Activated effector memory CD4-positive, alpha-beta T cell treated with anti-CD3 and anti-CD28 coated beads, Interleukin-2, amount 50 U/mL, for 16 hours (primary cell): ENCODE data around the gene GBA3.

Source experiments
- DNase-seq: peaks from one replicate; pipeline ENCODE4 v3.0.0-alpha.2; 2020

GBA3 gene

DNA sequence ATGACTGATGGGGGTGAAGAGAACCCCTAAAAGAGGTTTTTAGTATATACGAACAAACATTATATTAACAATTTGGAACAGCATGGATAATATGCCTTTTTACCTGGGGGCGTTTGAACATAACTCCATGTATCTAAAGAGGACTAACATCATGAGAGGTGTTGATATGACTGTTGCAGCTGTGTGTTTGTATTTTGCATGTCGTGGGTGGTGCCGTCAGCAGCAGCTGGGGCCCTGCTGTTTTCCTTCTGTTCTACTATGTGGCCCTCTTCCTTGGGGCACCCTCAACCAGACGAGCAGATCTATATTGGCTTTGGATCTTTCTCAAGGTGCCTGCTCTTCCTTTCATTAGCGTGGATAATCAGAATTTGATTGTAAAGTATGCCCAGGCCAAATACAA lies 11.2 kb downstream of the GBA3 start:
- no peak for DNase-seq

DNA sequence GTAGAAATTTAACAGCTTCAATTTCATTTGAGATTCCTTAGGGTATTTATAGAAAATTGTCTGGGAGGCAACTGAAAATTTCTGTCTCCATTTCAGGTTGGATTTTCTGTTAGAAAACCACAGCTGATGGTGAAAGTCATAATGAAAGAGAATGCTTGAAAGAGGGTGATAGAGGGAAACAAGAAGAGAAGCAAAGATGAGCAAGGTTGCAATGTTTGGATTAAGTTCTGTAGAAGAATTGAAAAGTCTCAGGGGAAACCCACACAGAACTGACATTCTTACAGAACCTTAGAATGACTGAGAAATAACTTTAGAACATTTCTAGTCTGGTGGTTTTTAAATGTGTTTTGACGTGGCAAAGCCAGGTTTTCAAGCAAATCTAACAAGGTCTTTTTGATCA lies 14.7 kb downstream of the GBA3 start:
- no peak for DNase-seq

DNA sequence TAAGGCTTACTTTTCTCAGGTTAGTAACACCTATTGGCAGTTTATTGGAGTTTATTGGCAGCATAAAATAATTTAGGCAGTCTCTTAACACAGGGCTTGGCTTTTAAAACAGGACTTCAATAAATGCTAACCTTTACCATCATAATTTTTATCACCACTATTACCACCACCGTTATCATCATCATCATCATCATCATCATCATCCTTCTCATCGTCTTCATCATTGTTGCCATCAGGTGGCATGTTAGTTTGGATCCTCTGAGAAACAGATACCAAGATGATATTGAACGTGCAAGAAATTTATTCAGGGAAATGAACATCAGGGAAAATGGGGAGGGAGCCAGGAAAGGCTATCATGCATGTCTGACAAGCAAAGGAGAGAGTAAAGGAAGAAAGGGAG lies 16.2 kb downstream of the GBA3 start:
- DNase-seq, result no peak

GRCh38 chr4:22712105-22712504 lies 19.4 kb downstream of the GBA3 start:
- no peak for DNase-seq

DNA sequence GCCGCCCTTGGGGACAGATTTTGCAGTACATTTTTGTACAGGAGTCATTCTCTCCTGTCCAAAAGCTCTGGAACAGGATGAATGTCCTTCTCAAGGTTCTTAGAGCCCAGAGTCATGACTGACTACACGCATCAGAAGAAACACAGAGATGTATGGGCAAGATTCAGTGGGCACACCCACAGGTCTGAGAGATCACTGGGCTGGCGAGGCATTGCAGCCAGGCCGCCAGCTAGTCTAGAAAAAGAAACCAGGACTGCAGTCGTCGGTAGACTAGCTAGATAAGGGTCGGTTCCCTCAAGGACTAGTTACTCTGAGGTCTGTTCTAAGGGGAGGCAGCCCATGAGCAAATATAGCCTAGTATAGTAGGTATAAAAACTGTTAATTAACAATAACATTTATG lies 19.8 kb downstream of the GBA3 start:
- DNase-seq, result no peak

GRCh38 chr4:22713841-22714240 lies 21.1 kb downstream of the GBA3 start:
- no peak for DNase-seq

GRCh38 chr4:22719218-22719617 lies 26.5 kb downstream of the GBA3 start:
- DNase-seq, result no peak

- no peak for DNase-seq
Measured at GRCh38 chr4:22720091-22720490, 27.4 kb downstream of the GBA3 start.

DNA sequence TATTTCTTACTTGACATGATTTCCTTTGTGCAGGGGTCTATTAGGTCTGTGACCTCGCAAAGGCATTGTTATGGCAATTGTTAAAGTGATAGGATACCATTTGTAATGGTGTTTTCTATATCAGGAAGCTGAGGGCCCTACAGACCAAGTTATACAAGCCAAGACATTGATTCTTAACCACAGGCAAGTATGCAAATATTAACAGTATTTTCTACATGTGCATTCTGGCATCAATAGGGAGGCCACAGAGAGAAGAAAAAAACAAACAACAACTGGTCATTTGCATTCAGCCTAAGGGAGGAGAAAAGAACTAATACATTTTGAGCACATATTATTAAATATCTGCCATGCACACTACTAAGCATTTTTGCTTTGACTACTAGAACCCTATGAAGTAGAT lies 28.5 kb downstream of the GBA3 start:
- no peak for DNase-seq

DNA sequence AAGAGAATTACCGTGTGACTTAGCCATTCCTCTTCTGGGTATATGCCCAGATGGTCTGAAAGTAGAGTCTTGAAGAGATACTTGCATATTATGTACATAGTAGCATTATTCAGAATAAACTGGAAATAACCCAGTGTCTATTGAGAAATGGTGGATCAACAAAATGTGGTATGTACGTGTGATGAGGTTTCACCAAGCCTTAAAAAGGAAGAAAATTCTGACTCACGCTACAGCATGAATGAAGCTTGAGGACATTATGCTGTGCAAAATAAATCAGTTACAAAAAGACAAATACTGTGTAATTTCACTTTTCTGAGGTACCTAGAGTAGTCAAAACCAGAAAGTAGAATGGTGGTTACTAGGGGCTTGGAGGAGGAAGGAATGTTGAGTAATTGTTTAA lies 37.3 kb downstream of the GBA3 start:
- DNase-seq, result no peak

DNA sequence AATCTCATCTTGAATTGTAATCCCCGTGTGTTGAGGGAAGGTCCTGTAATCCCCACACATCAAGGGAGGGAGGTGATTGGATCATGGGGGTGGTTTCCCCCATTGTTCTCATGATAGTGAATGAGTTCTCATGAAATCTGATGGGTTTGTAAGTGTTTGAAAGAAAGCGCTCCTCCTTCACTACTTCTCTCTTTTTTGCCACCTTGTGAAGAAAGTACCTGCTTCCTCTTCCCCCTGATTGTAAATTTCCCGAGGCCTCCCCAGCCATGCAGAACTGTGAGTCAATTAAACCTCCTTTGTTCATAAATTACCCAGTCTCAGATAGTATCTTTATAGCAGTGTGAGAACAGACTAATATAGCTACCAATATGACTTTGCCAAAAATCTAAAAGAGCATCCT lies 41.1 kb downstream of the GBA3 start:
- DNase-seq, result no peak

- DNase-seq, result no peak
Measured at GRCh38 chr4:22736912-22737311, 44.2 kb downstream of the GBA3 start.

DNA sequence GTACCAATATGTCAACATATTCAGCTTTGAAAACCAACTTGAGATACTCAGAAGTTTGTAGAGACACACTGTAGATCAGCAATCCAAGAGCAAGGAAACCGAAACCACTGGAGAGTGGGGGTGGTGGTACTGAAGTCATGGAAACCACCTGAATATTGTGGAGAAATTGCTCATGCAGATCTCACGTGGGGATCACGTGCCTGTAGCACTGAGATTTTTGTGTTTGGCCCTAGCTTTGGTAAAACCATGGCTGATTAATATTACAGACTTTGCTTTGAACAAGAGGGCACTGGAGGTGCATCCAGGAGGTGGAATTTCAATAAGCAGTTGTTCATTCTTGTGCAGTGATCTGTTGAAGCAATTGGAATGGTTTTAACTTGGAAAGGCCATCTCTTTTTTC lies 47.2 kb downstream of the GBA3 start:
- no peak for DNase-seq

DNA sequence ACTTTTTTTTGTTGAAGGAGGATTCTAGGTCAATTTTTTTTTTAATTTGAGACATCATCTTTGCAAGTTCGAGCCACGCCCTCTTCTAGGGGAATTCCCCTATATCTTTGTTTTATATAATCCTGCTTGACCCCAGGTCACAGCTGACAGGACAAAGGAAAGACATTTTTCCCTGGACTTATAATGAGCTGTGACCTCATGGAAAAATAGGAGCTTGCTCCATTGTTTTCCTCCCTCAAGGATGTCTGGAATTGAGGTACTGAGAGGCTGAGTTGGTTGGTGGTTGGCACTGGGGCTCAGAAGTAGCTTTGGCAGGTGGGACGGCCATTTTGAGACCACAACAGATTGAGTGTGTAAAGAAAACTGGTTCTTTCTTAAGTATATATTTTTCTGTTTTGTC lies 49.0 kb downstream of the GBA3 start:
- DNase-seq, result no peak

- DNase-seq, result no peak
Measured at GRCh38 chr4:22743290-22743689, 50.6 kb downstream of the GBA3 start.

- no peak for DNase-seq
Measured at GRCh38 chr4:22744478-22745062, 51.8 kb downstream of the GBA3 start.

DNA sequence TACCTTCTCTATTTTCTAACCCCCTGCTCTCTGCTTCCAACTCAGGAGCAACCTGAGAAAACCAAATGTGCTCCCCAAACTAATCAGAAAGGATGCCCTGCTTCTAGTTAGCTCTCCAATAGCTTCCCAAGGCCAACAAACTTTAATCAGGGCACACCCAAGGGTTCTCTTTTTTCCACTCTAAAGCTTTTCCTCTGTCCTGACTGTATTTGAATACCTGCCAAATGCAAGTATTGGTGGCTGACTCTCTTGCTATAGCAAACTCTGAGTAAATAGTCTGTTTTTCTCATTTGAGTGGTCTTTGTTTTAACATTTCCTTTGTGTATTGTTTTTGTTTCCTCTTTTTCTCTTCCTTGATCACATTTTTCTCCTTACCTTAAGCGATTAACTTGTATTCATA lies 52.5 kb downstream of the GBA3 start:
- DNase-seq, result no peak

DNA sequence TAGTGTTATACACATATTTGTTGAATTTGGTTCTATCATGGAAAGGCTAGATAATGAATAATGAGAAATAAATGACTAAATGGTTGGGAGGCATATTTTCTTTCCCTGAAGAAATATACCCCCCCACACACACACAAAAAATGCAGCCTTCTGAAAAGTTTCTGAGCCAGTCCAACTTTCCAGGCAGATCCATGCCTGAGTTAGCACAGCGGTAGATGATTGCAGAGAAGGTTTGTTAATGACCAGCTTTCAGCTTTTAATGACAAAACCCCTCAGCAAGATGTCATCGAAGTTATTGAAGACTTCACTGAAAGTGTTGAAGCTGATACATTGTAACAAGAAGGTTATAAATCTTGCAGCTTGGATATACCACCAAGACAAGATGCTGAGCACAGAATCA lies 61.4 kb downstream of the GBA3 start:
- DNase-seq, result no peak

DNA sequence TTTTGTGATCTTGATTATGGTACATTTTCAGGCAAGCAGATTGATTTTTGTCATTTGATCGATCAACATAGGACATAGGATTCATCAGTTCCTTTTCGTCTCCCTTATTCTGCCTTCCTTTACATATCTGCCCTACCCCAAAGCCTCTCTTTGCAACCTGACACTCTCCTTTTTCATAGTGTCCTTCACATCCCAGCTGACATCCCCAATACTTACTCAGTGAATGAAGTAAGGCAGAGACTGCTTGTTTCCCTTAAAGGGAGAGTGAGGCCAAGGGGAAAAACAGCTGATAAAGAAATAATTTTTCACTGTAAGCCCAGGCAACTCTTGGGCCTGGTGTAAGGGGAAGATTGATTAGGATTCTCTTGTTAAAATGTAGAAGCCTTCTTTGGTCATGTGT lies 69.8 kb downstream of the GBA3 start:
- no peak for DNase-seq

DNA sequence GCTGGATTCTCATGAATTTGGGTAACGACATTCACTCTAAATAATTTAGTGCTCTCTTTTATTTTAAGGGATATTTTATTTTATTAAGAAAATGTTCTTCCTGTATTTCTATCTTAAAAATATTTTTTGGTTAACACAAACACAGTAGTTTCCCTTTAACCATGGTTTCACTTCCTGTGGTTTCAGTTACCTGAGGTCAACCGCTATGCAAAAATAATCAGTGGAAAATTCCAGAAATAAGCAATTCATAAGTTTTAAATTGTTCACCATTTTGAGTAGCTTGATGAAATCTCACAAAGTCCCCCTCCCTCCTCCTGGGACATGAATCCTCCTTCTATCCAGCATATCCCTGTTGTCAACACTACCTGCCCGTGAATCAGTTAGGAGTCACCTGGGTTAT lies 71.4 kb downstream of the GBA3 start:
- no peak for DNase-seq

GRCh38 chr4:22766068-22766467 lies 73.3 kb downstream of the GBA3 start:
- DNase-seq, result no peak

DNA sequence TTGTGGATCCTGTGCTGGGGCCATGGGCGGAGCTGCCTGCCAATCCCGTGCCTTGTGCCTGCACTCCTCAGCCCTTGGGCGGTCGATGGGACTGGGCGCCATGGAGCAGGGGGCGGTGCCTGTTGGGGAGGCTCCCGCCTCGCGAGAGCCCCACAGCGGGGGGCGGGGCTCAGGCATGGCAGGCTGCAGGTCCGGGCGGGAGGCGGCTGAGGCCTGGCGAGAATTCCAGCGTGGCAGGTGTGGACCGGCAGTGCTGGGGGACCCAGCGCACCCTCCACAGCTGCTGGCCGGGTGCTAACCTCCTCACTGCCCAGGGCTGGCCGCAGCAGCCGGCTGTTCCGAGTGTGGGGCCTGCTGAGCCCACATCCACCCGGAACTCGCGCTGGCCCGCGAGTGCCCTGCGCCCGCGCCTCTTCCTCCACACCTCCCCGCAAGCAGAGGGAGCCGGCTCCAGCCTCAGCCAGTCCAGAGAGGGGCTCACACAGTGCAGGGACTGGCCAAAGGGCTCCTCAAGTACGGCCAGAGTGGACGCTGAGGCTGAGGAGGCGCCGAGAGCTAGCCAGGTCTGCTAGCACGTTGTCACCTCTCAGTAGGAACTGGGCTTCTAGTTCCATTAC lies 85.9 kb downstream of the GBA3 start:
- DNase-seq, result no peak

GRCh38 chr4:22780317-22780716 lies 87.6 kb downstream of the GBA3 start:
- DNase-seq, result no peak

DNA sequence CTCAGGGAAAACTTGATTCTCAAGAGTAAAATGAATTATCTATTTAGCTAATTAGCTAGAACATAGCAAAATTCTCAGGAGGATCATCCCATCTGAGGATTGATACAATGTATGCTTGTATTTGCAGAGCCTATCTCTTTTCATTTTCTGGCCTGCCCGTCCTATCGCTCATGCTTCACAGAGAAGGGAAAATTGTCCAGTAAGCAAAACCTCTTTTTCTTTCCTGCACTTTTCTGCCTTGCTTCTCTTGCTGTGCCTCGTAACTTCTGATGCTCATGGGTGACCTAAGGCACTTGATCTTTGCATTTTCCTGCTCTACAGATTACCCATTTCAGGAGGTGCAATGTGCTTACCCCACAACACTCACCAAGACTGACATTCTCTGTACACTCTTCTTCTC lies 88.1 kb downstream of the GBA3 start:
- DNase-seq, result no peak

- no peak for DNase-seq
Measured at GRCh38 chr4:22787753-22788375, 95.1 kb downstream of the GBA3 start.
